GM21528 (cell line): Measurements from ENCODE around the gene NCEH1.
A peak's percentile ranks its signal among the peaks of the same experiment; 100 is the strongest.
"Not testable (repeated sequence)": the region's sequence is repeated elsewhere in the genome, so short reads cannot be mapped to it uniquely, and the experiment has no call there.

Experiments used
- ATAC-seq: cut with Tn5 transposase; IDR thresholded peaks from one replicate; pipeline ENCODE4 v1.9.1; 2021; ENCODE audit warnings: mild to moderate bottlenecking, moderate library complexity; ENCODE audit not compliant: unreplicated experiment, low FRiP score

The NCEH1 gene

DNA sequence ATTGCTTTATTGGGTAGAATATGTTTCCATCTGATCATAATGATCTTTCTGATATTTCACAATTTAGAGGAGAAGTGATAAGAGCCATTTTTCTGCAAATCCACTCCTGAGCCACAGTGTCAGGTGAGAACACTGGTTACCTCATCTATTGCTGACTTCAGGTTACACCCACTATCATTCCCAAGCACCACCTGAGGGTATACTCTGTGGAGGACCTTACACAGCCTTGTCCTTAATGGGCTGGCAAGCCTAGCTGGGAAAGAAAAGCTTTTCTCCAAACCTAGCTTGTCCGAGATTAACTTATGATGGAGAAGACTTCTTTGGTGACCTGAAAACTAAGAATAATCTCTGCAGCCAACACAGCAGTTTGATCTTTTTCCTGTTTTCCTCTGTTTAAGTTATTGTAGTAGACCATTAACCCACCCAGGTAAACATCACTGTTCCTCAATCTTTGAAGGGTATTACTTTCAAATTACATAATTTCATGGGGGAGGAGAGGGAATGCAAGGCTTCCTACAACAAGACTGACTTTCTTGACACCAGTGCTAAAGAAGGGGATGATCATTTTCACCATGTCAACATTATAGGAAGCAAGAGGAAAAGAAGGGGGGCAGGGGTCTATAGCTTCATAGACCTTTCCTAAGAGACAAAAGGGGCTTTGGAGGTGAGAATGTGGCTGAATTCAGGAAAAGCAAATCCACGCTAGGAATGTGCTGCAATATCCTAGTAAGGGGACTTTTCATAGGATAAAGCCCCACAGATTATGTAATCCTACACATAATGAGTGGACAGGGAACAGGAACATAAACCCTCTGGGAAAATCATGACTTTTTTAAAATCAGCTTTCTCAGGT lies 1.7 kb downstream of the NCEH1 start:
- ATAC-seq, result no peak

GRCh38 chr3:172707967-172708366 lies 2.9 kb downstream of the NCEH1 start:
- ATAC-seq, result no peak

DNA sequence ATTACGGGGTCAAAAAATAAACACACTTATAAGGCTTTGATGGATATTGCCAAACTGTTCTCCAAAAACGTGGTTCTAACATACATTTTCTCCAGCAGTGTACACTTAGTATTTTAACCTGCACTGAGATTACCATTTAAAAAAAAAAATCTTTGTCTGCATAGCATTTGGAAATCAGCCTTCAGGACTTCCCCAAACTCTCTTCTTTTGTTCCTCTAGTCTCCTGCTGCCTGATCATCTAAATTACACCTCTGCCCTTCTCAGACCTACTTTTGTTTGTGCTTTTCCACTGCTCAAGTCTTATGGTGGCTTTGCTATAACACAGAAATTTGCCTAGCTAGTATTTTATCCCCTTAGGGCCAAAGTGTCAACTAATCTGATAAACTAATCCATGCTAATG lies 3.8 kb downstream of the NCEH1 start:
- no peak for ATAC-seq

GRCh38 chr3:172705170-172705569 lies 5.7 kb downstream of the NCEH1 start:
- no peak for ATAC-seq

DNA sequence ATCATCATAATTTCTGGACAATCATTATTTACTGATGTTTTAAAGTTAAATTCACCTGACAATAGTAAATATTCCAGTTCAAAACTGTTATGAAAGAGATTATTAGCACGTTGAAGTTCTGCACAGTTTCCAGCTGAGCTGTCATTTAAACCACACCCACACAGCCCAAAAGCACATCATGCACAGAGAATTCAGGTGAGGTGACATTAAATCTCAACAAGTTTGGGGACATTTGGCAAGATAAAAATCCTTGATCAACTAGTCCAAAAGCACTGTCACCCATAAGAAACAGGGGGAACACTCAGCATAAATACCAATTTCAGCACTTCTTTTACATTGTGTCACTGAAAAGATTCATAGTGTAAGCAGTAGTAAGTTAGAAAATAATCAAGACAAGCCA lies 6.9 kb downstream of the NCEH1 start:
- ATAC-seq, result no peak

DNA sequence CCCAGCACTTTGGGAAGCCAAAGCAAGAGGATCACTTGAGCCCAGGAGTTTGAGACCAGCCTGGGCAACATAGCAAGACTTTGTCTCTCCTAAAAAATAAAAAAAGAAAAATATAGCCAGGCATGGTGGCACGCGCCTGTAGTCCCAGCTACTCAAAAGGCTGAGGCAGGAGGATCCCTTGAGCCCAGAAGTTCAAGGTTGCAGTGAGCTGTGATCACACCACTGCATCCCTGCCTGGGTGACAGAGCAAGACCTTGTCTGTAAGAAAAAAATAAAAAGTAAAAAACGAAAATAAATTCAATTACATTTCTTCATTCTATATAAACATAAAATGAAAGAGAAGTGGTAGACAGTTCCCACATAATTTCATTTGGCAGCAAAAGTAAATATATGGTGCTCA lies 8.1 kb downstream of the NCEH1 start:
- ATAC-seq, result not testable (repeated sequence)

- no peak for ATAC-seq
These were observed 8.6 kb downstream of the NCEH1 start for GRCh38 chr3:172702256-172702655.

GRCh38 chr3:172701751-172702150 lies 9.1 kb downstream of the NCEH1 start:
- ATAC-seq, result no peak

DNA sequence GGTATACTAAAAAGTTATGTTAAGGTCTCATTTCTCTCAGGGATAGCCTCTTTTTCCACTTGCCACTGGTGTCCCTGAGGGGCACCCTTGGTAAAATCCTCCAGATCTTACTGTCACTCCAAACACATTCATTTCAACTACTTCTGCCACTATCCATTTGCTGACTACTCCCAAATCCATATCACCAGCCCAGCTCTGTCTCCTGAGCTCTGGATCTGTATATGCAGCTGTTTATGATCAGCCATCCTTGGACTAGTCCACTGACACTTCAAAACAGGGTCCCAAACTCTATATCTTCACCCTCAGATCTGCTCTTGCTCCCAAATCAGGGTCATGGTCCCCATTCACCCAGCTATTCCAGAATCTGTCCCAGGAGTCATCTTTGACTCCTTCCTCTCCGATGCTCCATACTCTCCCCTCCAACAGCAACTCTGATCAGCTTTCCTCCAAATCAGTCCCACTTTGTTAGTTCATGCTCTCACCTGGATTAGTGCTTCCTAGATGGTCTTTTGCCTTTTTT lies 9.9 kb downstream of the NCEH1 start:
- no peak for ATAC-seq

- no peak for ATAC-seq
These were observed 10.6 kb downstream of the NCEH1 start for GRCh38 chr3:172700256-172700655.

GRCh38 chr3:172699031-172699430 lies 11.8 kb downstream of the NCEH1 start:
- ATAC-seq, result no peak

DNA sequence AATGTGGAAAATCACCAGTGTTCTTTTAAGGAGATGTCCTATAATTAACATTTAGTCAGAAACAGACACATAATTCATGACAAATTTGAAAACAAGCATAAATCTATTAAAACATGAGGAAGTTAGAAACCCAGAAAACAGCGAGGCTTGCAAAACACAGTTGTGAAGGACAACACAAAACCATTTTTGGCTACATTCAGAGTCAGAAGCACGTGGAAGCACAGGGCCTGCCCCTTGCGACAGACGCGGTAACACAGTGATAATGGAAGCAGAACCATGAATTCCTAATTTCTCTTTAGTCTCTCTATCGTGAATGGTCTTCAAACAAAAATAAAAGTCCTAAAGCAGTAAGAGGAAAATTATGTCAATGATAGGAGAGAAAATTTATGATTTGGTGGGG lies 12.2 kb downstream of the NCEH1 start:
- no peak for ATAC-seq

DNA sequence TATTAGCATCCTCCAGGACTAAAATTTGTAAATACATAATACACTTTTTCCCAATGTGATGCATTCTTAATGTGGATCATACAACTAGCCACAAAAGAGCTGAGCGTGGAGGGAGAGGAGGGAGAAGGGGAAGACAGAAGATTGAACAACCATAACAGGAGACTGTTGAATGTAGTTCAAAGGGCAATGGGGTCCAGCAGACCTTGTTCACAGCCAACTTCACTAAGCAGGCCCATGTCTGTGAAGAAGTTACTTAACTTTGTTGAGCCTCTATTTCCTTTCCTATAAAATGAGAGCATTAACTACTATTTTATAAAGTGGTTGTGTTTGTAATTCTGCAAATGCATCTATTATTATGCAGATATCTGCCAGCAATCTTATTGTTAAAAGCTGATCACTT lies 13.3 kb downstream of the NCEH1 start:
- no peak for ATAC-seq

DNA sequence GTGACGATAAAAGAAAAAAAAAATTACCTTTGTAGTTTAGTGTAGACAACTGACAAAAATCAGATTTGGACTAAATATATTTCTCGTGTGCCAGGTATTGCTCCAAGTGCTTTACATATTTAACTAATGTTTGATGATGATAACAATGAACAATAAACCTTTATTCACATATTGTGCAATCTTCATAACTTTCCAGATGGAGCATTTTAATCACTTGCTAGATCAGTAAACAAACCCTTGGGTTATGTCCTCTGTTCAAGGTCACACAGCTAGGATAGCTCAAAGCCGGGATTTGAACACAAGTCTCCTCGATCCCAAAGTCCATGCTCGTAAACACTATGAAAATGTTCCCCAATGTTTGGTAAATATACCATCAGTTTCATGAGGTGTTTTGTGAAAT lies 14.5 kb downstream of the NCEH1 start:
- ATAC-seq, result no peak

- no peak for ATAC-seq
These were observed 16.2 kb downstream of the NCEH1 start for GRCh38 chr3:172694573-172695246.

- ATAC-seq, result peak; percentile 80
These were observed 18.0 kb downstream of the NCEH1 start for GRCh38 chr3:172692751-172693338.

- no peak for ATAC-seq
These were observed 19.9 kb downstream of the NCEH1 start for GRCh38 chr3:172690936-172691335.

GRCh38 chr3:172688588-172688987 lies 22.3 kb downstream of the NCEH1 start:
- ATAC-seq, result no peak

DNA sequence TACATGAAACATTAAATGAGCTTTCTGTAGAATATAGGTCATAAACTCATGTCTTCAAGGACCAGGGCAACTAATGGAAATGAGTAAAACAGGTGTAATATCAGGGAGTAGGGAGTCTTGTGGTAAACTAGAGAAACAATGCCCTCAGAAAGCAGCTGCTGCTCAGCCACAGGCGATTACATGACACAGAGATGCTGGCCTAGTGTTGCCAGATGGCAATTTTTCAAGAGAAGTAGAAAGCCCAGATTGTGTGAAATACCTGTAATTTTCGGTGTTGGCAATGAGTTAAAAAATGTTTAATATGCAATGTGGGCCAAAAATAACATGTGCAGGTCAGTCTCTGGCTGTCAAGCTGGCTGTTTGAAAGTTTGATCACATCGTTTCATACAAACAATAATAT lies 23.4 kb downstream of the NCEH1 start:
- no peak for ATAC-seq

DNA sequence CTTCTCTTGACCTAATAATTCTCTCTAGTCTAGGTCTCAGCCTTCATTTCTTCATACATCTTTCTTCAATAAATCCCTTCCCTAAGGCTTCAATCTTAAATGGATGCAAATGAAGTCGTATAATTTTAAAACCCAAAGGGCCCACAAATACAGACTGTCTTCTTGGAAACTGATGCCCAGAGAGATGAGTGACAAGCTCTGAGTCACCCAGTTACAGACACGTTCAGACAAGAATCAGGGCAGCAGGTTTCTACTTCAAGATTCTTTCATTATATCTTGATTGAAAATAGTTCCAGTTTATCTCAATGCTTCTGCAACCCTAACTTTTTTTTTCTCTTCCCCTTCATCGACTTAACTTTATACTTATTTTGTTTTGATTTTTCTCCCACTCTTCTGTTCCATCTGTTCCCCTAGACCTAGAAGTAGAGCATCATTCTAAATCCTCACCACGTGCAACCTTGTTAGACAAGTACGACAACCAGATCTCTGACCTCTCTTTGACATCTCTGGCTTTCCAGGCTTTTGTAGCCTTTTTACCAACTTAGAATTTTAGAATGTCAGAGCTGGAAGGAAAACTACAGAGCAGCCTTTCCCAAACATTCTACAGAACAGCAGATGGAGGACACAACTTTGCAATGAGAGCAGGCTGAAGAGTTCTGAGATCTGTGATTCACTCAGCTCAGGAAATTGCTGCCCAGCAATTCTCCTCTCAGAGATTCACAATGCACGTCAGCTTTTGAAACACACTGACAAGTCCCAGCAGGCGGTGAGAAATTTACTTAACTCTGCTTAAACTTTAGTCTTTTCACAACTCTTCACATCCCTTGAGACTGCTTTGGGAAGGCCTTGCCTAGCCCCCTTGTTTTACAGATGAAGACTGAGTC lies 25.3 kb downstream of the NCEH1 start:
- ATAC-seq, result no peak
